H9 (cell line): ENCODE results near the gene TMEM229B. TPM values are rescaled to one million over a fixed set of nuclear protein-coding genes. Genes with fewer than 3 reads are reported as not detected.

Source experiments
- DNase-seq: peaks from one replicate; pipeline ENCODE4 v3.0.0-alpha.2; 2017
- H2AFZ ChIP-seq: one replicate; pipeline ENCODE4 v1.6.1; 2013; ENCODE audit warnings: mild to moderate bottlenecking, low read length, control low read depth, moderate library complexity
- H2AK5ac ChIP-seq: 2 replicates; pipeline ENCODE4 v1.6.1; 2013; ENCODE audit warnings: low read length, control low read depth, mixed read lengths; ENCODE audit not compliant: insufficient read length
- H2BK120ac ChIP-seq: one replicate; pipeline ENCODE4 v1.6.1; 2013; ENCODE audit warnings: low read depth, mild to moderate bottlenecking, low read length, control low read depth, inconsistent platforms; ENCODE audit not compliant: poor library complexity, severe bottlenecking
- H2BK12ac ChIP-seq: 2 replicates; pipeline ENCODE4 v1.6.1; 2013; ENCODE audit warnings: low read length, control low read depth, mixed read lengths, low read depth; ENCODE audit not compliant: insufficient read length
- H2BK15ac ChIP-seq: 2 replicates; pipeline ENCODE4 v1.6.1; 2013; ENCODE audit warnings: low read depth, low read length, control low read depth
- H2BK20ac ChIP-seq: one replicate; pipeline ENCODE4 v1.6.1; 2013; ENCODE audit warnings: low read depth, mild to moderate bottlenecking, low read length, control low read depth, inconsistent platforms; ENCODE audit not compliant: poor library complexity, severe bottlenecking
- H2BK5ac ChIP-seq: 2 replicates; pipeline ENCODE4 v1.6.1; 2013; ENCODE audit warnings: low read length, control low read depth, mixed read lengths; ENCODE audit not compliant: insufficient read length
- H3K14ac ChIP-seq: 2 replicates; pipeline ENCODE4 v1.6.1; 2013; ENCODE audit warnings: low read length, control low read depth; ENCODE audit not compliant: insufficient read depth
- H3K18ac ChIP-seq: 2 replicates; pipeline ENCODE4 v1.6.1; 2013; ENCODE audit warnings: low read depth, mild to moderate bottlenecking, mixed read lengths, low read length, control low read depth; ENCODE audit not compliant: insufficient read length
- H3K23ac ChIP-seq: 2 replicates; pipeline ENCODE4 v1.6.1; 2013; ENCODE audit warnings: low read length, control low read depth, mixed read lengths, low read depth; ENCODE audit not compliant: insufficient read length
- H3K23me2 ChIP-seq: 2 replicates; pipeline ENCODE4 v1.6.1; 2013; ENCODE audit warnings: low read depth, mild to moderate bottlenecking, mixed read lengths, low read length, control low read depth; ENCODE audit not compliant: insufficient read length, poor library complexity, severe bottlenecking
- H3K27ac ChIP-seq: 2 replicates; pipeline ENCODE4 v1.5.1; 2013; ENCODE audit warnings: low read length, control low read depth, mixed read lengths, low read depth; ENCODE audit not compliant: insufficient read length
- H3K27me3 ChIP-seq: 2 replicates; pipeline ENCODE4 v1.6.1; 2013; ENCODE audit warnings: low read length, control low read depth, inconsistent platforms; ENCODE audit not compliant: insufficient read depth
- H3K4ac ChIP-seq: 2 replicates; pipeline ENCODE4 v1.6.1; 2013; ENCODE audit warnings: low read depth, mild to moderate bottlenecking, control low read depth, inconsistent platforms, low read length, moderate library complexity
- H3K4me1 ChIP-seq: 2 replicates; pipeline ENCODE4 v1.6.1; 2013; ENCODE audit warnings: low read length, control low read depth, inconsistent platforms; ENCODE audit not compliant: insufficient read depth
- H3K4me2 ChIP-seq: 2 replicates; pipeline ENCODE4 v1.6.1; 2013; ENCODE audit warnings: low read length, control low read depth, mixed read lengths; ENCODE audit not compliant: insufficient read length, insufficient read depth
- H3K56ac ChIP-seq: 2 replicates; pipeline ENCODE4 v1.6.1; 2013; ENCODE audit warnings: low read depth, mild to moderate bottlenecking, mixed read lengths, low read length, control low read depth; ENCODE audit not compliant: insufficient read length
- H3K79me1 ChIP-seq: 2 replicates; pipeline ENCODE4 v1.6.1; 2013; ENCODE audit warnings: low read depth, mild to moderate bottlenecking, moderate library complexity, low read length, control low read depth, inconsistent platforms; ENCODE audit not compliant: insufficient read depth, poor library complexity, severe bottlenecking
- H3K79me2 ChIP-seq: 2 replicates; pipeline ENCODE4 v1.6.1; 2013; ENCODE audit warnings: low read length, control low read depth, inconsistent platforms; ENCODE audit not compliant: insufficient read depth
- H3K9ac ChIP-seq: 2 replicates; pipeline ENCODE4 v1.6.1; 2013; ENCODE audit warnings: low read length, control low read depth, mixed read lengths; ENCODE audit not compliant: insufficient read length; ENCODE audit errors: extremely low read depth
- H3K9me3 ChIP-seq: one replicate; pipeline ENCODE4 v1.6.1; 2013; ENCODE audit warnings: low read depth, low read length, inconsistent platforms; ENCODE audit not compliant: control insufficient read depth
- H3T11ph ChIP-seq: one replicate; pipeline ENCODE4 v1.6.1; 2013; ENCODE audit warnings: mild to moderate bottlenecking, low read length, control low read depth, inconsistent platforms
- H4K20me1 ChIP-seq: one replicate; pipeline ENCODE4 v1.6.1; 2013; ENCODE audit not compliant: control insufficient read depth, insufficient read length, insufficient read depth
- H4K5ac ChIP-seq: 2 replicates; pipeline ENCODE4 v1.6.1; 2013; ENCODE audit warnings: low read depth, mild to moderate bottlenecking, mixed read lengths, low read length, control low read depth; ENCODE audit not compliant: insufficient read length
- H4K8ac ChIP-seq: replicated peaks from 2 replicates; pipeline ENCODE4 v1.6.1; 2013; ENCODE audit warnings: low read length, control low read depth, mixed read lengths, low read depth; ENCODE audit not compliant: insufficient read length
- H4K91ac ChIP-seq: 2 replicates; pipeline ENCODE4 v1.6.1; 2013; ENCODE audit warnings: low read depth, mild to moderate bottlenecking, moderate library complexity, mixed read lengths, low read length, control low read depth; ENCODE audit not compliant: insufficient read length
- H3K27ac Mint-ChIP-seq, 3 experiments: 2 replicates in 2 of 3; 3 replicates in 1 of 3; pipeline ENCODE4 v1.8.0; 2020 to 2021; ENCODE audit warnings: mixed read lengths in 3 of 3, mild to moderate bottlenecking in 1 of 3, moderate library complexity in 1 of 3
- H3K27me3 Mint-ChIP-seq: 2 replicates; pipeline ENCODE4 v1.8.0; 2021; ENCODE audit warnings: low read depth, mild to moderate bottlenecking, moderate library complexity, mixed read lengths
- H3K36me3 Mint-ChIP-seq, 3 experiments: 2 replicates in 2 of 3; 3 replicates in 1 of 3; pipeline ENCODE4 v1.8.0; 2020 to 2021; ENCODE audit warnings: low read depth in 3 of 3, mixed read lengths in 3 of 3; ENCODE audit not compliant: insufficient read depth in 1 of 3
- H3K4me1 Mint-ChIP-seq, 2 experiments: 2 replicates each; pipeline ENCODE4 v1.8.0; 2020; ENCODE audit warnings: mixed read lengths in 2 of 2
- H3K4me3 Mint-ChIP-seq, 2 experiments: 2 replicates in 1 of 2; 3 replicates in 1 of 2; pipeline ENCODE4 v1.8.0; 2020 to 2021; ENCODE audit warnings: mild to moderate bottlenecking in 2 of 2, mixed read lengths in 2 of 2, moderate library complexity in 1 of 2
- H3K9me3 Mint-ChIP-seq, 2 experiments: 2 replicates in 1 of 2; 3 replicates in 1 of 2; pipeline ENCODE4 v1.8.0; 2020; ENCODE audit warnings: mild to moderate bottlenecking in 2 of 2, mixed read lengths in 2 of 2, moderate library complexity in 1 of 2
- CTCF ChIP-seq: fragments of 200-600 bp; sonication (generic); conservative IDR thresholded peaks from 3 replicates; pipeline ENCODE4 v1.8.0; 2021; ENCODE audit warnings: antibody characterized with exemption, mild to moderate bottlenecking
- WGBS: extraction: QIAGEN DNeasy Blood & Tissue Kit; methylation state at CpG from one replicate; pipeline ENCODE4 v1.1.7; 2013; ENCODE audit warnings: missing lambda C conversion rate, low lambda C conversion rate, mixed read lengths; ENCODE audit not compliant: insufficient read length; ENCODE audit errors: extremely low coverage; 5-methylcytosine and 5-hydroxymethylcytosine counted together
- total RNA-seq: library from RNA; stranded (reverse); gene quantifications from 2 replicates; pipeline ENCODE4 v1.2.1, GENCODE V29; 2021

Gene TMEM229B
- total RNA-seq, 1 experiment from 2014 or later, result 0.24 TPM

GRCh38 chr14:67497716-67498115 lies 9.2 kb upstream of the TMEM229B start:
- no peak overlapping the region for H2AFZ ChIP-seq
- no peak overlapping the region for H3K18ac ChIP-seq
- H3K79me2 ChIP-seq, result no peaks in the 10 kb centered on the region
- no peaks in the 10 kb centered on the region for H3K27me3 ChIP-seq
- H3K4me2 ChIP-seq, result no peak overlapping the region
- no peak overlapping the region for H3K56ac ChIP-seq
- H3K4me1 ChIP-seq, result no peaks in the 10 kb centered on the region
- no peak for TF ChIP-seq CTCF
- no peak overlapping the region for H2AK5ac ChIP-seq
- H3K9me3 Mint-ChIP-seq, result peaks cover 14 to 15% of the 10 kb centered on the region in 2 experiments
- peaks cover 0 to 1% of the 10 kb centered on the region in 2 experiments; a peak in 2 of 4 replicates for H3K4me1 Mint-ChIP-seq
- no CpG with 5 or more reads among the region's 4 CpGs for WGBS
- no peaks in the 10 kb centered on the region for H3K79me1 ChIP-seq
- peaks cover 5% of the 10 kb centered on the region; the same call in 1 of the 2 replicates for H3K27me3 Mint-ChIP-seq
- no peak overlapping the region for H4K91ac ChIP-seq
- H3T11ph ChIP-seq, result no peak overlapping the region
- H4K8ac ChIP-seq, result no peak overlapping the region
- no peaks in the 10 kb centered on the region for H3K23me2 ChIP-seq
- no peaks in the 10 kb centered on the region for H4K20me1 ChIP-seq
- H3K4ac ChIP-seq, result no peak overlapping the region
- no peak overlapping the region for H3K27ac Mint-ChIP-seq
- no peak overlapping the region for H4K5ac ChIP-seq
- no peak overlapping the region for H2BK5ac ChIP-seq
- H3K4me3 Mint-ChIP-seq, result no peak overlapping the region
- H3K36me3 Mint-ChIP-seq, result peaks cover 13 to 14% (median 13%) of the 10 kb centered on the region in 3 experiments
- no peak overlapping the region for H2BK12ac ChIP-seq
- peaks cover 8% of the 10 kb centered on the region for H3K9me3 ChIP-seq
- no peak overlapping the region for H2BK15ac ChIP-seq
- H3K23ac ChIP-seq, result no peak overlapping the region
- no peak overlapping the region for H3K9ac ChIP-seq
- no peak overlapping the region for H3K27ac ChIP-seq
- no peak overlapping the region for H3K14ac ChIP-seq
- DNase-seq, result no peak
- H2BK20ac ChIP-seq, result no peak overlapping the region
- no peak overlapping the region for H2BK120ac ChIP-seq
